Middle frontal gyrus (tissue), 1 donor: ENCODE results near the gene SESN3.
"Not testable (repeated sequence)": the region's sequence is repeated elsewhere in the genome, so short reads cannot be mapped to it uniquely, and the experiment has no call there.

Experiments
- DNase-seq: peaks from one replicate; pipeline ENCODE4 v3.0.0-alpha.2; 2015; ENCODE audit warnings: low spot score; ENCODE audit errors: extremely low spot score

Gene SESN3

GRCh38 chr11:95152876-95153856 is 77.8 kb downstream of the SESN3 start:
- DNase-seq = no peak

GRCh38 chr11:95150956-95151684 is 79.9 kb downstream of the SESN3 start:
- peak; percentile 89 for DNase-seq

DNA sequence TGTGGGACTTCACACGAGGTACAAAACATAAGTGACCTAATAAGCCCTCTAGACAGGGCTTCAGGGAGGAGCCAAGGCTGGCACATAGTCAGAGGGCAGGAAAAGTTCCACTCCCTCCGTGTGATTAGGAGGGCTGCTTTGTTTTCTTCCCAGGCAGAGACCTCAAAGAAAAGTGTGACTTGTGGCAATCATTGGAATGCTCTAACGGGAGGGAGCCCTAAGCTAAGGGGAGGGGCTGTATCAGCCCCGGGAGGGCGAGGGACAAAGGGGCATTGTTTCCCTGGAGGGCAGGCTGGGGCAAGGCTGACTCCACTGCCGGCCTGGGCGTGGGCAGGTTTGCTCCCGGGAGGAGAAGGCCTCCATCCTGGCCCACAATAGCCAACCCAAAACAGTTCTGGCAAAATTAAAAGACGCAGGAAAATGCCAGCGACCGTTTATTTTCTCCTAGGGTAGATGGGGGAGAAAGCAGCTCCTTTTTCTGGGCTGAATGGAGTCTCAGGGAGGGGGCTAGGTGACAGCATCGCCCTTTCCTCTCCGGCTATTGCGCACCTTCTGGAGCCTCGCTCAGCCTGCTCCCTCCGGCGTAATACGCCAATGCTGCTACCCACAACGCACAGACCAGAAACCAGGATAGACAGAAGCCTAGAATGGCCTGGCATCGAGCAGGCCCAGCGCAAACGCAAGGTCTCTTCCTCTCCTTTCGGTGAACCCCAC is 81.2 kb downstream of the SESN3 start:
- DNase-seq = no peak

- no peak for DNase-seq
Measured at GRCh38 chr11:95148938-95149337, 82.1 kb downstream of the SESN3 start.

GRCh38 chr11:95148406-95148805 is 82.6 kb downstream of the SESN3 start:
- DNase-seq = no peak

DNA sequence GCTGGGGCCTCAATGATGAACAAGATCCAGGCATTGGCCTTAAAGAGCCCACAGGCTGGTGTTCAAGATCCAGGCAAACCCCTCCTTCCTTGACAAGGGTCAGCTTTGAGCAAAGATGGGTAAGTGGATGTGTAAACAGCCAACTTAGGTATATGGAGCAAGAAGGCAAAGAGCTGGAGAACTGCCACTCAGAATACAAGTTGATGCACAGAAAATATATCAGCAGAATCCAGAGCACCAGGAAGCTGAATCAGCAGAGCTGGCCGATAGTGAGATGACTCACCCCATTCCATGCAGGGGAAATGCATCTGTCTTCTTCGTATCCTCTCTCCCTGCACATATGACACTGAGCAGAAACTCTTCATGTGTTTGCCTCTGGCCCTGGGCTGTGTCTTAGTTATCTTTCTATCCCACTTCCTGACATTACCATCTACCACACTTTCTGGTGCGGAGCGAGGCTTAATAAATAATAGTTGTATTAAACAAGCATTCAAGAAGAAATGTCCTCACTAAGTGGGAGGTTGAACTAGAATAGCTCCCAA is 83.6 kb downstream of the SESN3 start:
- no peak for DNase-seq

DNA sequence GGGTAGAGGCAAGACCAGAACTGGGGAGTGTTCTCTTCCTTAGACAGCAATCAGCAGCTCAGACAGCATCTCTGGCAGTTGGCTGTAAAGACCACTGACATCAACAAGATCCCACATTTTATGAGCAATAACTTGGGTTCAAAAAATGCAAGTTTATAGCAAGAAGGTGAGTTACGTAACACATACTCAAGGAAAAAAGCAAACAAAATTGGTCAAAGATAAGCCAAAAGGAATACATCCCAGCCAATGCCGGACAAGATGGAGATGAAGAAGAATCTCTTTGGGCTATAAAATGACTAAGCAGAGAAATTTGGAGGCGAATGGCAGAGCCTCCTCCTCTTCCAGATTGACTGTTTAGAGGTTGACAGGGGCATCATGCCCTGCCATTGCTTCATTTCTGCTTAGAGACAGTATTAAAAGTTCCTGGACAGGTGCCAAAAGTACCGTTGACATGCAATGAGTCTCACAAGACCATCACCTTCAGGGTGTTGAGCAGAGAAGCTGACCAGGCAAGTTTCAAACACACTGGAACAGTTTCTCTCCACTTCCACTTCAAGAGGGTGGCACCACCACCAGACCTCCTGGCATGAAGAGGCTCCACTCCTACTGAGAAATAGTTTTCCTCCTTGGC is 85.5 kb downstream of the SESN3 start:
- no peak for DNase-seq

DNA sequence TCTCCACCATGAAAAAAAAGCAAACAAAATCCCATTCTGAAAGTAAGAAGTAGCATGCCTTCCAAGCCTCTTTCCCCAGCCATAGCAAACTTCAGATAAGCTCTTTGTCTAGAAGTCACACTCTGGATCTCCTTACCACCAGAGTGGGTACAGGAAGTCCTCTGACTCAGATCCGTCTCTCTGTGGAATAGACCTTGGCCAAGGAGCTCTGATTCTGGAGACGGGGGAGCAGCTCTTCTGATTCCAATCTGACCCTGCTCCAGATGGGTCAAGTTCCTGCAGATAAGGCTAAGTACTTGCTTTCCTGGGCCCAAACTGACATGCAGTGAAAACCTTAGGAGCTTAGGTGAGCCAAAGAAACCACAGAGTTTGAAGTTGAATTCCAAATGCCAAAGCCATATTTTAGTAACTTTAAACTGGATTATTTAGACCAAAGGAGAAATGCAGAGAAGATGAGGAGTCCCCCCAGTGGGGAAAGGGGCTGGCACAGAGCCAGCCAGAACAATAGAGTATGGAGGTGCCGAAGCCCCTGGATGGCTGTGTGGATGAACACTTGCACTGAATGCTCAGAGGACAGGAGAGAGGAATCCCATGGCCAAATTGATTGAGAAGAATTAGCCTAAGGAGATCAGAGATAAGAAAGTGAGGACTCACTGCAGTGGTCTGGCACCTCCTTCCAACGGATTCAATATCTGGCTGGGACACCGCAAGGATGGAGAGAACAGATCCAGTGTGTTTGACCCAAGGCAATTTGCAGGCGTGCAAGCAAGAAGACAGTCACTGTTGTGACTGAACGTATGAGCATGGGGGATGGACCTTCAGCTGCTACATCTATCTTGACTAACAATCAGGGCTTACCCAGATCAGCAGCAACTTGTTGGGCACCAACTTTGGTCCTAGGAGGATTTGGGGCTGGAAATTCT is 86.4 kb downstream of the SESN3 start:
- DNase-seq = no peak

DNA sequence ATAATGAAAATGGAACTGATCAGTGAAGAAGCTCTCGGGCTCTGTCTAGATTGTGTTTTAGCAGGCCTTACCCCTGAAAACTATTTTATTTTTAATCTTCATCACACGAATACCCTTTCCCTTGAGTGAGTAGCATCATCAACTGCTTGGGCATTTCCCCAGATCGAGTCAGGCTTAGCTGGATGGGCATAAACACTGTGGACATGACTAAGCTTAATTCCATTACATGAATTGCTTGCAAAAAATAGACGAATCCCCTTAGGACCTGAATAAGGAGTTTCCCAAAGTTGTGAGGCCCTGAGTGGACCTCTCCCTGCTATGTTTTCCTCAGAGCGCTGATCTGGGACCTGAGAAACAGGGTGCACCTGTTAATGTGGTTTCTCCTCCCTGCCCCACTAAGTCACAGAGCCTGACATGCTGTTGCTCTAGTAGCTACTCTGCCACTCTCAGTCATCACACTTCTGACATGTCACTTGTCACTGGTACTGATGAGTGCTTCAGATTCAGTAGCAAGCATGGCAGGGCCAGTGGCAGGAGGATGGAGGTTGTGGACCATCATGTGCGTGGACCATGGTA is 87.8 kb downstream of the SESN3 start:
- no peak for DNase-seq

DNA sequence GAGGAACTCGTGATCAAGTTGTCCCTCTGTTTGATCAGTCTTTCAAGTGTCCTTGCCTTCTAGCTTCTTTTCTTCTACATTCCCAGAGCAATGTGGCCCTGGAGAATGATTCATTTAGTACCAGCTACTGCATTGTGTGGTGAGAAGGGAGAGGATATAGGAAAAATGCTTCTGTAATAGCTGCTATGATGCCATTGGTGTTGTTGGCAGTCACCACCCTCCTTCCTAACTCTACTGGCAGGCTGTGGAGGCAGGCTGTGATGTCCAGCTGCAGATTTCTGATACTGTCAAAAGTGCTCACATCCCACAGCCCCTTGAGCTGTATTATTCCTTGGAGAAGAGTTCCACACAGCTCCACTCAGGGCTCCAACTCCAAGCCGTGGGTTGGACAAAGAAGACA is 88.6 kb downstream of the SESN3 start:
- no peak for DNase-seq

- DNase-seq = no peak
Measured at GRCh38 chr11:95140397-95141033, 90.5 kb downstream of the SESN3 start.

GRCh38 chr11:95138448-95138847 is 92.6 kb downstream of the SESN3 start:
- no peak for DNase-seq

- DNase-seq = no peak
Measured at GRCh38 chr11:95137299-95137698, 93.7 kb downstream of the SESN3 start.

GRCh38 chr11:95136747-95137146 is 94.3 kb downstream of the SESN3 start:
- DNase-seq = not testable (repeated sequence)

DNA sequence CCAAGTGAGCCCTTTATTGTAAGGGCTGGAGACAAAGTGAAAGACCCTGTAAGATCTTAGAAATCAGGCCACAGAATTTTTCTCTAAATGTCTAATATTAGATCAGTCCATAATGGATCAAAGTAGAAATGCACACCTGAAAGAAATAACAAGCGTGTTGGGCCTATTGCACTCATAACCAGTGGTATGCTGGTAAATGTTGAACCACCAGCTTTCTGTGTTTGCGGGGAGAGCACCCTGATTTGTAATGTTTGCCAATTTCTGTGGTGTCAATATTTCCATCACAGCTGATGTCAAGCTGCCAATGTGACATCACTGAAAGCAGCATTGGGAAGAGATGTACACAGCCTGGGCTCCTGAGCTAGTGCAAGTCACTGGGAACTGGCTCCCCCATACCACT is 95.1 kb downstream of the SESN3 start:
- no peak for DNase-seq

GRCh38 chr11:95135155-95135554 is 95.8 kb downstream of the SESN3 start:
- no peak for DNase-seq

GRCh38 chr11:95134491-95134890 is 96.5 kb downstream of the SESN3 start:
- DNase-seq = no peak

DNA sequence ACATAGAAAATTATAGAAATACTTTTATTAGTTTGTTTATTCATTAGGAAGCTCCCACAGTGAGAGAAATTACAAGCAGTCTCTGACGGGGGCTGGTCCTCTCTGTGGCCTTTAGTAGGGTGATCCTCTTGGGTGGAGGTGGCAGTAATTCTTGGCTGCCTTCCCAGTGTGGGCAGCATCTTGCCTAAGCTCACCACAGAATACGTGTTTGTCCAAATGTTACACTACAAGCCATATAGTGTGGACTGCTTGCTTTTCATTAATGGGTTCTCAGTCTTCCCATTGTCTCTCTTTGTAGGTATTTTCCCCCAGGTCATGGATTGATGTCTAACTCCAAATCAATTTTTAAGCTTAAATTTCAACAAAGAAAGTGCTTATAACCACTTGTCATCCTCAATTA is 98.0 kb downstream of the SESN3 start:
- DNase-seq = no peak

- no peak for DNase-seq
Measured at GRCh38 chr11:95128602-95129001, 102.4 kb downstream of the SESN3 start.
